Smooth muscle cell (in vitro differentiated cells): ENCODE data around the gene C5orf58. TPM values are rescaled to one million over a fixed set of nuclear protein-coding genes. Genes with fewer than 3 reads are reported as not detected.

ENCODE experiments used
- DNase-seq: peaks from one replicate; lab custom pipeline; 2025; ENCODE audit not compliant: unreplicated experiment; lab: John Stamatoyannopoulos, UW
- H2AFZ ChIP-seq: fragments of 200-600 bp; sonication (generic); 2 replicates; pipeline ENCODE4 v1.6.0; 2016; ENCODE audit warnings: antibody characterized with exemption, low read depth, mild to moderate bottlenecking
- H3F3A ChIP-seq: fragments of 200-600 bp; sonication (generic); 2 replicates; pipeline ENCODE4 v1.6.0; 2017; ENCODE audit warnings: antibody characterized with exemption, low read depth
- H3K27ac ChIP-seq: fragments of 200-600 bp; sonication (generic); 2 replicates; pipeline ENCODE4 v1.5.1; 2016; ENCODE audit warnings: low read depth, mild to moderate bottlenecking
- H3K27me3 ChIP-seq: fragments of 200-600 bp; sonication (generic); 2 replicates; pipeline ENCODE4 v1.6.1; 2016; ENCODE audit warnings: low read depth, mild to moderate bottlenecking
- H3K36me3 ChIP-seq: fragments of 200-600 bp; sonication (generic); 2 replicates; pipeline ENCODE4 v1.5.1; 2016; ENCODE audit warnings: low read depth
- H3K4me1 ChIP-seq: fragments of 200-600 bp; sonication (generic); 2 replicates; pipeline ENCODE4 v1.5.1; 2016; ENCODE audit warnings: low read depth
- H3K4me2 ChIP-seq: fragments of 200-600 bp; sonication (generic); 2 replicates; pipeline ENCODE4 v1.6.0; 2016; ENCODE audit warnings: mild to moderate bottlenecking
- H3K4me3 ChIP-seq: fragments of 200-600 bp; sonication (generic); 2 replicates; pipeline ENCODE4 v1.5.1; 2016; ENCODE audit warnings: mild to moderate bottlenecking
- H3K79me2 ChIP-seq: fragments of 200-600 bp; sonication (generic); 2 replicates; pipeline ENCODE4 v1.6.0; 2016; ENCODE audit warnings: low read depth, mild to moderate bottlenecking
- H3K9ac ChIP-seq: fragments of 200-600 bp; sonication (generic); 2 replicates; pipeline ENCODE4 v1.6.0; 2016; ENCODE audit warnings: low read depth
- H3K9me3 ChIP-seq: fragments of 200-600 bp; sonication (generic); replicated peaks from 2 replicates; pipeline ENCODE4 v1.5.1; 2016; ENCODE audit warnings: low read depth
- H4K20me1 ChIP-seq: fragments of 200-600 bp; sonication (generic); 2 replicates; pipeline ENCODE4 v1.6.0; 2016; ENCODE audit warnings: low read depth
- WGBS: methylation state at CpG from one replicate; pipeline ENCODE4 v1.1.7; 2016; ENCODE audit warnings: low lambda C conversion rate; 5-methylcytosine and 5-hydroxymethylcytosine counted together
- polyA plus RNA-seq: library from polyadenylated mRNA; unstranded; fragments of >200 nt; fragmentation: Nextera tagmentation; extraction: Ambion mirVana; gene quantifications from 2 replicates; pipeline ENCODE4 v1.2.1, GENCODE V29; 2016
- total RNA-seq: library from RNA; depleted of rRNA; stranded (reverse); fragments of >200 nt; gene quantifications from 2 replicates; pipeline ENCODE4 v1.2.3, GENCODE V29; 2014
- TF ChIP-seq, protein P1 (sequence below): fragments of 200-600 bp; sonication (generic); IDR thresholded peaks from 2 replicates; pipeline ENCODE4 v1.5.1; 2017; ENCODE audit warnings: borderline replicate concordance, mild to moderate bottlenecking, antibody characterized with exemption; ENCODE audit not compliant: insufficient read depth, poor library complexity, severe bottlenecking

Gene C5orf58
- total and polyA plus RNA-seq, 2 experiments from 2014 or later = not detected

DNA sequence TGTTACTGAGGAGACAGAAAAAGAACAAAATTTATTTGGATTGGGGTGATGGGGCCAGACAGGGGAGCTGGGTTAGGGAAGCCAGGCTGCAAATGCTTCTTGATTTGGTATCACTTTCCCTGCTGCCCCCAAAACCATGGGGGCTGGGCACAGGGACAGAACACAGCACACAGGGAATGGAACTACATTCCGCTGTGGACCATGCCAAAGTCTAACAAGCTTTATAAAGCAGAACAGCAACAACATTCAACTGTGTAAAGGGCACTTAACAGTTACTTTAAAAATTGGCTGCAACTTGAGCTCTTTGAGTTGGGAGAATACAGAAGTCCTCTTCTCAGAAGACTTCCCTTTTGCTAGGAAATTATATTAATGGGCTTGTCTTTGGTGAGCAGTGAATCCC is 23.8 kb downstream of the C5orf58 start:
- no peak overlapping the region for H3K4me2 ChIP-seq
- no peaks in the 10 kb centered on the region for H3K27me3 ChIP-seq
- H2AFZ ChIP-seq = no peak overlapping the region
- no peak overlapping the region for H3K9ac ChIP-seq
- H3K27ac ChIP-seq = no peak overlapping the region
- WGBS = 93% methylated on average over 1 of the region's 1 CpG
- peaks cover 8% of the 10 kb centered on the region for H3K4me1 ChIP-seq
- DNase-seq = no peak
- TF ChIP-seq, protein P1, sequence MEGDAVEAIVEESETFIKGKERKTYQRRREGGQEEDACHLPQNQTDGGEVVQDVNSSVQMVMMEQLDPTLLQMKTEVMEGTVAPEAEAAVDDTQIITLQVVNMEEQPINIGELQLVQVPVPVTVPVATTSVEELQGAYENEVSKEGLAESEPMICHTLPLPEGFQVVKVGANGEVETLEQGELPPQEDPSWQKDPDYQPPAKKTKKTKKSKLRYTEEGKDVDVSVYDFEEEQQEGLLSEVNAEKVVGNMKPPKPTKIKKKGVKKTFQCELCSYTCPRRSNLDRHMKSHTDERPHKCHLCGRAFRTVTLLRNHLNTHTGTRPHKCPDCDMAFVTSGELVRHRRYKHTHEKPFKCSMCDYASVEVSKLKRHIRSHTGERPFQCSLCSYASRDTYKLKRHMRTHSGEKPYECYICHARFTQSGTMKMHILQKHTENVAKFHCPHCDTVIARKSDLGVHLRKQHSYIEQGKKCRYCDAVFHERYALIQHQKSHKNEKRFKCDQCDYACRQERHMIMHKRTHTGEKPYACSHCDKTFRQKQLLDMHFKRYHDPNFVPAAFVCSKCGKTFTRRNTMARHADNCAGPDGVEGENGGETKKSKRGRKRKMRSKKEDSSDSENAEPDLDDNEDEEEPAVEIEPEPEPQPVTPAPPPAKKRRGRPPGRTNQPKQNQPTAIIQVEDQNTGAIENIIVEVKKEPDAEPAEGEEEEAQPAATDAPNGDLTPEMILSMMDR = no peak
- H3K9me3 ChIP-seq = no peaks in the 10 kb centered on the region
- H3K4me3 ChIP-seq = no peak overlapping the region
- H3F3A ChIP-seq = no peaks in the 10 kb centered on the region
- no peaks in the 10 kb centered on the region for H3K36me3 ChIP-seq
- H4K20me1 ChIP-seq = no peaks in the 10 kb centered on the region
- H3K79me2 ChIP-seq = no peaks in the 10 kb centered on the region

DNA sequence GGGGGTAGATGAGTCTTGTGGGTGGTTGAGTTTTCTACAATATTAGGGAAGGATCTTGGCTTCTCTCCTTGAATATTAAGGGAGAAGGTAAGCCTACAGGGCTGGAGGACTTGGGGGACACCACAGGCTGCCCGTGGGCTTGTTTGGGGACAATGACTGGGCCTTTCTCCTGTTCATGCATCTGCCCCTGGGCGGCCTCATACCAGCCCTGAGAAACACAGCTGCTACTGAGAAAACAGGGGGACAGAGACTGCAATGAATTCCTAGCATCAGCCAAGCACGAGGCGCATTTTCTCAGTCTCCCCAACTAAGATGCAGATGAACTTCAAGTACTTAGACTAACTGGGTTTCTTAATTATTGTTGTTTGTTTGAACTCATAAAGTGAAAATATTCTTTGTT is 24.6 kb downstream of the C5orf58 start:
- H3K4me2 ChIP-seq = no peak overlapping the region
- H3K27ac ChIP-seq = no peak overlapping the region
- no peaks in the 10 kb centered on the region for H3K79me2 ChIP-seq
- no peak overlapping the region for H2AFZ ChIP-seq
- H3K9ac ChIP-seq = no peak overlapping the region
- TF ChIP-seq, protein P1 = no peak
- peaks cover under 1% of the 10 kb centered on the region for H3K4me1 ChIP-seq
- H3F3A ChIP-seq = no peaks in the 10 kb centered on the region
- H3K27me3 ChIP-seq = no peaks in the 10 kb centered on the region
- H3K9me3 ChIP-seq = no peaks in the 10 kb centered on the region
- WGBS = 96% methylated on average over 4 of the region's 4 CpGs
- no peak for DNase-seq
- H3K4me3 ChIP-seq = no peak overlapping the region
- no peaks in the 10 kb centered on the region for H3K36me3 ChIP-seq
- H4K20me1 ChIP-seq = no peaks in the 10 kb centered on the region

DNA sequence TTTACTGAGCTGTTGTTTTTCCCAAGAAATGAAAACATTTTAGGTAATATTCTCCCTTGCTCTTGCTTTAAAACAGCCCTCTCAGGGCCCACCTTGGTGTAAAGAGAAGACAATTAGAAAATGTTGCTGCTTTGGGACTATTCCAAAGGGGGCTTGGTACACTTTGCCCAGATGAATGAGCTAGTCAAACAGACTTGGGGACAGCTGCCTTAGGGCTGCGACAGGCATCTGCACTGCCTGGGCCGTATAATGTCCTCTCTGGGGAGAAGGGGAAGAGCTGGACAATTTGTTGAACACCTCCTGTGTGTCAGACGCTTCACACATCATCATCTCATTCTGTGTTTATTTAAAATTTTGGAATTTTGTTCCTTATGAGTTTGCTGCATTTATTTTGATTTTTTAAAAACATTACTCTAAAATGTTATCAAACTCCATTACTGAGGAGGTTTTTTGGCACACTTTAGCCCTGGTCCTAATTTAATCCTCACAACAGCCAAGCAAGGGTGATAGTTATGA is 28.8 kb downstream of the C5orf58 start:
- Histone ChIP-seq H3K4me1 (peaks cover 16% of the 10 kb centered on the region), H3K27ac (no peak overlapping the region), H3K4me2 (no peak overlapping the region), H2AFZ (no peak overlapping the region), H3K9me3 (no peaks in the 10 kb centered on the region), H3K4me3 (no peak overlapping the region), H3K9ac (no peak overlapping the region), H3K27me3 (no peaks in the 10 kb centered on the region), H3F3A (no peaks in the 10 kb centered on the region), H3K79me2 (no peaks in the 10 kb centered on the region), H3K36me3 (no peaks in the 10 kb centered on the region), H4K20me1 (no peaks in the 10 kb centered on the region)
- WGBS = 89% methylated on average over 3 of the region's 3 CpGs
- no peak for DNase-seq
- TF ChIP-seq, protein P1 = no peak
